ENCODE measurements around the gene ANKRD33B.
"Not testable (repeated sequence)": the region's sequence is repeated elsewhere in the genome, so short reads cannot be mapped to it uniquely, and the experiment has no call there.

GRCh38 chr5:10638723-10639122 is 74.9 kb downstream of the ANKRD33B start:
- TF ChIP-seq MAX (IDR thresholded peaks at IDR 0.05); CTCF (IDR thresholded peaks at IDR 0.05 in 2 of 3, conservative IDR thresholded peaks at IDR 0.05 in 1 of 3; ENCODE audit: borderline replicate concordance in 1 of 3, insufficient read depth in 1 of 3, low read depth in 2 of 3, low read length in 2 of 3); EGR1 (IDR thresholded peaks at IDR 0.05; ENCODE audit: low read depth); ZNF274 (IDR thresholded peaks at IDR 0.05; ENCODE audit: low read depth, low read length); POLR2A (IDR thresholded peaks at IDR 0.05; ENCODE audit: borderline replicate concordance, extremely low read depth, insufficient read depth, insufficient read length); JUND (IDR thresholded peaks at IDR 0.05): not testable (repeated sequence)

Data from HCT116 (cell line).